SK-N-MC (cell line): Measurements from ENCODE around the gene FGFR3.

Source experiments
- EZH2 ChIP-seq: fragments of 200-600 bp; sonication (generic); IDR thresholded peaks from one replicate; pipeline ENCODE4 v1.6.1; 2017; ENCODE audit warnings: antibody characterized with exemption
- FOXP2 ChIP-seq: optimal IDR thresholded peaks from 2 replicates; pipeline ENCODE3; 2011; ENCODE audit warnings: mild to moderate bottlenecking, moderate library complexity; ENCODE audit not compliant: insufficient read depth; ENCODE audit errors: extremely low read length, control extremely low read depth
- POLR2AphosphoS5 ChIP-seq: IDR thresholded peaks from 2 replicates; pipeline ENCODE4 v1.6.1; 2012; ENCODE audit warnings: mild to moderate bottlenecking, low read depth, low read length, borderline replicate concordance

DNA sequence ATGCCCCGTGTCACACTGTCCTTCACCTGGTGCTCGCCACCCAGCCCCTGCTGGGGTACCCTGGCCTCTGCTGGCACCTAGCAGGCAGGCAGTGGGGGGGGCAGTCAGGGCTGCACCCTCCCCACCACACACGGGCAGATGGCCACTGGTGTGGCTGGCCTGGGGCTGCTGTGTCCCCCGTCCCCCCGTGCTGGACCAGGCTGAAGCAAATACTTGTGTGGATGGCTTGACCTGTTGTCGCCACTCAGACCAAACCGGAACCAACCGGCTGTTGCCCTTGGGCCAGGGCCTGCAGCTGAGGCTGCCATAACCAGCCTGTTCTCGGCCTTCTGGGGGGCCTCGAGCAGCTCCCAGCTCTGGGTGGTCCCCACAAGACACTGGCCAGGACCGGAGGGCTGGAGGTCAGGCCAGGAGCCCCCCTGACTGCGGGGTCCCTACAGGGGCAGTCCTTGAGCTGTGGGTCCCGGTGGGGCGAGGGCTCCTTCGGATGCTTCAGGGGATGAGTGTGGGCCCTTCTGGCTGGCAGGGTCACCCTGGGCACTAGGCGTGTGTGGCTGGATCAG lies 4.3 kb downstream of the FGFR3 start:
- no peak for TF ChIP-seq POLR2AphosphoS5
- no peak for TF ChIP-seq EZH2
- no peak for TF ChIP-seq FOXP2
